Neural cell (in vitro differentiated cells): Measurements from ENCODE around the gene C1orf35. TPM values are rescaled to one million over a fixed set of nuclear protein-coding genes. Genes with fewer than 3 reads are reported as not detected.

Experiments
- H2AFZ ChIP-seq: fragments of 200-600, 300-800 bp; sonication (generic), shearing (Covaris generic); 2 replicates; pipeline ENCODE4 v1.6.0; 2014; ENCODE audit warnings: low read depth, mild to moderate bottlenecking, antibody characterized with exemption, low read length, moderate library complexity
- H3F3A ChIP-seq: fragments of 200-600 bp; shearing (Covaris generic); 2 replicates; pipeline ENCODE4 v1.6.1; 2016; ENCODE audit warnings: mild to moderate bottlenecking, moderate library complexity, mixed read lengths, antibody characterized with exemption, low read length; ENCODE audit not compliant: insufficient read depth, poor library complexity, severe bottlenecking
- H3K27ac ChIP-seq: fragments of 200-600, 300-800 bp; sonication (generic), shearing (Covaris generic); 2 replicates; pipeline ENCODE4 v1.5.1; 2014; ENCODE audit warnings: mild to moderate bottlenecking, low read length, moderate library complexity
- H3K27me3 ChIP-seq: fragments of 300-800, 200-600 bp; sonication (generic), shearing (Covaris generic); 2 replicates; pipeline ENCODE4 v1.6.0; 2014; ENCODE audit warnings: mild to moderate bottlenecking, low read depth, low read length, moderate library complexity; ENCODE audit not compliant: insufficient read depth
- H3K36me3 ChIP-seq: fragments of 300-800, 200-600 bp; sonication (generic), shearing (Covaris generic); 2 replicates; pipeline ENCODE4 v1.5.1; 2014; ENCODE audit warnings: mild to moderate bottlenecking, antibody characterized with exemption, low read length, moderate library complexity; ENCODE audit not compliant: insufficient read depth
- H3K4me2 ChIP-seq: fragments of 300-800, 200-600 bp; sonication (generic), shearing (Covaris generic); 2 replicates; pipeline ENCODE4 v1.6.0; 2014; ENCODE audit warnings: mild to moderate bottlenecking, low read length
- H3K4me3 ChIP-seq: fragments of 300-800, 200-600 bp; sonication (generic), shearing (Covaris generic); 2 replicates; pipeline ENCODE4 v1.5.1; 2014; ENCODE audit warnings: mild to moderate bottlenecking, low read length, moderate library complexity
- H3K79me2 ChIP-seq: fragments of 200-600 bp; shearing (Covaris generic); replicated peaks from 2 replicates; pipeline ENCODE4 v1.6.0; 2014; ENCODE audit warnings: mild to moderate bottlenecking, low read length, moderate library complexity; ENCODE audit not compliant: insufficient read depth
- H3K9ac ChIP-seq: fragments of 300-800, 200-600 bp; sonication (generic), shearing (Covaris generic); 2 replicates; pipeline ENCODE4 v1.6.1; 2016; ENCODE audit warnings: mild to moderate bottlenecking, low read length, mixed read lengths
- H3K9me2 ChIP-seq: fragments of 200-600 bp; shearing (Covaris generic); 2 replicates; pipeline ENCODE4 v1.6.1; 2016; ENCODE audit warnings: mild to moderate bottlenecking, low read length, mixed read lengths; ENCODE audit not compliant: insufficient read depth
- H3K9me3 ChIP-seq: fragments of 200-600, 300-800 bp; sonication (generic), shearing (Covaris generic); 2 replicates; pipeline ENCODE4 v1.6.1; 2016; ENCODE audit warnings: mild to moderate bottlenecking, mixed run types, low read length, moderate library complexity, mixed read lengths
- H4K20me1 ChIP-seq: fragments of 200-600 bp; shearing (Covaris generic); 2 replicates; pipeline ENCODE4 v1.6.1; 2016; ENCODE audit warnings: mild to moderate bottlenecking, mixed run types; ENCODE audit not compliant: insufficient read depth
- CTCF ChIP-seq: fragments of 450-650 bp; IDR thresholded peaks from 2 replicates; pipeline ENCODE4 v1.5.1; 2014; ENCODE audit warnings: antibody characterized with exemption, mild to moderate bottlenecking, moderate library complexity; ENCODE audit not compliant: poor library complexity, severe bottlenecking
- EP300 ChIP-seq: fragments of 450-650 bp; conservative IDR thresholded peaks from 2 replicates; pipeline ENCODE4 v1.6.1; 2014; ENCODE audit warnings: antibody characterized with exemption, mild to moderate bottlenecking, moderate library complexity; ENCODE audit not compliant: poor library complexity, severe bottlenecking
- EZH2 ChIP-seq: fragments of 200-600, 300-800 bp; shearing (Covaris generic), sonication (generic); IDR thresholded peaks from 2 replicates; pipeline ENCODE4 v1.6.1; 2014; ENCODE audit warnings: antibody characterized with exemption, low read length, borderline replicate concordance, mild to moderate bottlenecking; ENCODE audit not compliant: insufficient read depth, poor library complexity, severe bottlenecking
- MXI1 ChIP-seq: fragments of 450-650 bp; conservative IDR thresholded peaks from 2 replicates; pipeline ENCODE4 v1.6.1; 2014; ENCODE audit warnings: antibody characterized with exemption, mild to moderate bottlenecking; ENCODE audit not compliant: poor library complexity, severe bottlenecking
- POLR2AphosphoS5 ChIP-seq: IDR thresholded peaks from 2 replicates; pipeline ENCODE4 v1.6.1; 2012
- RAD21 ChIP-seq: fragments of 450-650 bp; conservative IDR thresholded peaks from 2 replicates; pipeline ENCODE4 v1.6.1; 2014; ENCODE audit warnings: antibody characterized with exemption, mild to moderate bottlenecking, moderate library complexity
- SMC3 ChIP-seq: fragments of 450-650 bp; conservative IDR thresholded peaks from 2 replicates; pipeline ENCODE4 v1.6.1; 2014; ENCODE audit warnings: antibody characterized with exemption, mild to moderate bottlenecking, moderate library complexity; ENCODE audit not compliant: poor library complexity
- TAF1 ChIP-seq: IDR thresholded peaks from 2 replicates; pipeline ENCODE4 v1.6.1; 2012; ENCODE audit warnings: low read depth
- polyA plus RNA-seq: library from polyadenylated mRNA; depleted of rRNA; stranded (reverse); fragments of >200 nt; gene quantifications from 2 replicates; pipeline ENCODE4 v1.2.3, GENCODE V29; 2014
- TF ChIP-seq, protein P1 (sequence below): IDR thresholded peaks from 2 replicates; pipeline ENCODE4 v1.6.1; 2012; ENCODE audit warnings: borderline replicate concordance

C1orf35 gene
- polyA plus RNA-seq, 1 donor from 2014 or later: 32.8 TPM

- Histone ChIP-seq H3K36me3 (no peaks in the 10 kb centered on the region), H3F3A (no peaks in the 10 kb centered on the region), H3K9me3 (no peaks in the 10 kb centered on the region), H2AFZ (no peak overlapping the region), H3K9ac (no peak overlapping the region), H3K4me3 (no peak overlapping the region), H3K27me3 (no peaks in the 10 kb centered on the region), H3K79me2 (peaks cover 25% of the 10 kb centered on the region), H3K4me2 (no peak overlapping the region), H3K9me2 (no peaks in the 10 kb centered on the region), H3K27ac (no peak overlapping the region), H4K20me1 (no peaks in the 10 kb centered on the region)
- TF ChIP-seq EZH2: no peak
- no peak for TF ChIP-seq SMC3
- no peak for TF ChIP-seq CTCF
- no peak for TF ChIP-seq EP300
- TF ChIP-seq, protein P1, sequence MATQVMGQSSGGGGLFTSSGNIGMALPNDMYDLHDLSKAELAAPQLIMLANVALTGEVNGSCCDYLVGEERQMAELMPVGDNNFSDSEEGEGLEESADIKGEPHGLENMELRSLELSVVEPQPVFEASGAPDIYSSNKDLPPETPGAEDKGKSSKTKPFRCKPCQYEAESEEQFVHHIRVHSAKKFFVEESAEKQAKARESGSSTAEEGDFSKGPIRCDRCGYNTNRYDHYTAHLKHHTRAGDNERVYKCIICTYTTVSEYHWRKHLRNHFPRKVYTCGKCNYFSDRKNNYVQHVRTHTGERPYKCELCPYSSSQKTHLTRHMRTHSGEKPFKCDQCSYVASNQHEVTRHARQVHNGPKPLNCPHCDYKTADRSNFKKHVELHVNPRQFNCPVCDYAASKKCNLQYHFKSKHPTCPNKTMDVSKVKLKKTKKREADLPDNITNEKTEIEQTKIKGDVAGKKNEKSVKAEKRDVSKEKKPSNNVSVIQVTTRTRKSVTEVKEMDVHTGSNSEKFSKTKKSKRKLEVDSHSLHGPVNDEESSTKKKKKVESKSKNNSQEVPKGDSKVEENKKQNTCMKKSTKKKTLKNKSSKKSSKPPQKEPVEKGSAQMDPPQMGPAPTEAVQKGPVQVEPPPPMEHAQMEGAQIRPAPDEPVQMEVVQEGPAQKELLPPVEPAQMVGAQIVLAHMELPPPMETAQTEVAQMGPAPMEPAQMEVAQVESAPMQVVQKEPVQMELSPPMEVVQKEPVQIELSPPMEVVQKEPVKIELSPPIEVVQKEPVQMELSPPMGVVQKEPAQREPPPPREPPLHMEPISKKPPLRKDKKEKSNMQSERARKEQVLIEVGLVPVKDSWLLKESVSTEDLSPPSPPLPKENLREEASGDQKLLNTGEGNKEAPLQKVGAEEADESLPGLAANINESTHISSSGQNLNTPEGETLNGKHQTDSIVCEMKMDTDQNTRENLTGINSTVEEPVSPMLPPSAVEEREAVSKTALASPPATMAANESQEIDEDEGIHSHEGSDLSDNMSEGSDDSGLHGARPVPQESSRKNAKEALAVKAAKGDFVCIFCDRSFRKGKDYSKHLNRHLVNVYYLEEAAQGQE: no peak
- TF ChIP-seq RAD21: no peak
- no peak for TF ChIP-seq TAF1
- no peak for TF ChIP-seq POLR2AphosphoS5
- TF ChIP-seq MXI1: no peak
Measured at GRCh38 chr1:228105996-228106799, 3.1 kb upstream of the C1orf35 start.

DNA sequence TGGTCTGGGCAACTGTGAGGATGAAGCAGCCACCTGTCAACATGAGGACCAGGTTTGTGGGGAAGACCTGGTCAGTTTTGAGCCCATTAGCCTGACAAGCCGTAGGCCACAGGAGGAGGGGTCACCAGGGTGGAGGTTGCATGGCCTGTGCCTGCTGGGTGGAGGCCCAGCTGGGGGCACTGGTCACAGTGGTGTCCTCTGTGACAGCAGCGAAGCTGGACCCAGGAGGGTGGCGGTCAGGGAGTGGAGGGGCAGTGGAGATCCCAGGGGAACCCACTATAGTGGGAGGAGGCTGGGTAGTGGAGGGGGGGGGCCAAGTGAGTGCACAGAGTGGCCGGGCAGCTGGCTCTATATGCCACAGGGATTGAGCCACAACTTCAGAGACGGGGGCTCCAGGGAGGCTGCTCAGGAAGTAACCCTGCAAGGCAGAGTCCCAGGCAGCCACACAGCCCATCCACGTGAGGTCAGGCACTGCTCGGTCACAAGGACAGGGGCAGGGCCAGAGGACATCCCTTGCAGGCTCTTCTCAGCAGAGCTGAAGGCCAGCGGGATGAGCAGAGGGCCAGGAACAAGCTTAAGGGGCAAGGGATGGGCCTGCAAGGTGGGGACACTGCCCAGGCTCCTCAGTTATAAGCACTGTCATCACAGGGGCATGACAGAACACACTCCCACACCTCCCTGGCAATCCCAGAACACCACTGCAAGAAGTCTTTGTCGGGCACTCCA, 2.3 kb upstream of the C1orf35 start:
- H3K27me3 ChIP-seq: no peaks in the 10 kb centered on the region
- H3K27ac ChIP-seq: no peak overlapping the region
- no peak overlapping the region for H3K9ac ChIP-seq
- H3F3A ChIP-seq: no peaks in the 10 kb centered on the region
- H3K9me2 ChIP-seq: no peaks in the 10 kb centered on the region
- no peak overlapping the region for H3K4me2 ChIP-seq
- no peak overlapping the region for H3K4me3 ChIP-seq
- no peaks in the 10 kb centered on the region for H3K9me3 ChIP-seq
- H2AFZ ChIP-seq: no peak overlapping the region
- no peak for TF ChIP-seq CTCF
- TF ChIP-seq TAF1: no peak
- no peak for TF ChIP-seq POLR2AphosphoS5
- TF ChIP-seq MXI1: no peak
- TF ChIP-seq RAD21: no peak
- TF ChIP-seq SMC3: no peak
- TF ChIP-seq EP300: no peak
- H4K20me1 ChIP-seq: no peaks in the 10 kb centered on the region
- H3K36me3 ChIP-seq: no peaks in the 10 kb centered on the region
- H3K79me2 ChIP-seq: peaks cover 28% of the 10 kb centered on the region
